CD4-positive, alpha-beta memory T cell (primary cell): ENCODE data around the gene OR51L1. TPM values are rescaled to one million over a fixed set of nuclear protein-coding genes. Genes with fewer than 3 reads are reported as not detected.
"Not testable (repeated sequence)": the region's sequence is repeated elsewhere in the genome, so short reads cannot be mapped to it uniquely, and the experiment has no call there.

Experiments used
- CTCF ChIA-PET: fragments of 350-600 bp; sonication (Branson Sonifier 250); formaldehyde crosslinking; loops from one replicate; lab custom pipeline; 2021; ENCODE audit warnings: inconsistent platforms; ENCODE audit not compliant: partially characterized antibody; lab: Charles Lee
- POLR2A ChIA-PET: fragments of 350-600 bp; sonication (Branson Sonifier 250); formaldehyde crosslinking; loops from one replicate; lab custom pipeline; 2021; ENCODE audit not compliant: partially characterized antibody; lab: Charles Lee
- DNase-seq, 5 donors: peaks; one replicate each; pipeline versions ENCODE4 v3.0.0 to v3.0.0-alpha.2; 2020 to 2022; ENCODE audit warnings: mixed read lengths in 1 of 5
- H3K27ac ChIP-seq: one replicate; pipeline ENCODE4 v1.7.0; 2013; ENCODE audit warnings: low read depth, low read length
- H3K27me3 ChIP-seq: 2 replicates; pipeline ENCODE4 v1.7.0; 2013; ENCODE audit warnings: mild to moderate bottlenecking, low read length, moderate library complexity; ENCODE audit not compliant: insufficient read depth
- H3K36me3 ChIP-seq: 2 replicates; pipeline ENCODE4 v1.7.0; 2013; ENCODE audit warnings: mild to moderate bottlenecking, low read length, moderate library complexity; ENCODE audit not compliant: insufficient read depth
- H3K4me1 ChIP-seq: 2 replicates; pipeline ENCODE4 v1.7.0; 2013; ENCODE audit warnings: mild to moderate bottlenecking, low read length, moderate library complexity; ENCODE audit not compliant: insufficient read depth
- H3K4me3 ChIP-seq, 2 donors: one replicate each; pipeline ENCODE4 v1.7.0; 2013; ENCODE audit warnings: low read length in 2 of 2, mild to moderate bottlenecking in 1 of 2
- H3K9me3 ChIP-seq, 2 donors: one replicate each; pipeline ENCODE4 v1.7.0; 2013; ENCODE audit warnings: low read length in 2 of 2, control low read depth in 1 of 2; ENCODE audit not compliant: control insufficient read depth in 1 of 2
- H3K27ac Mint-ChIP-seq, 7 donors: one replicate each; pipeline ENCODE4 v1.8.0; 2020 to 2021; ENCODE audit warnings: mixed read lengths in 7 of 7, mild to moderate bottlenecking in 6 of 7, inconsistent platforms in 3 of 7, moderate library complexity in 3 of 7
- H3K27me3 Mint-ChIP-seq, 2 donors: one replicate each; pipeline ENCODE4 v1.8.0; 2020 to 2021; ENCODE audit warnings: mixed read lengths in 2 of 2
- H3K36me3 Mint-ChIP-seq, 2 donors: one replicate each; pipeline ENCODE4 v1.8.0; 2020 to 2021; ENCODE audit warnings: mixed read lengths in 2 of 2, inconsistent platforms in 1 of 2, mild to moderate bottlenecking in 1 of 2
- H3K4me1 Mint-ChIP-seq, 4 donors: one replicate each; pipeline ENCODE4 v1.8.0; 2020 to 2021; ENCODE audit warnings: mixed read lengths in 4 of 4, mild to moderate bottlenecking in 1 of 4
- H3K4me3 Mint-ChIP-seq, 8 donors: one replicate each; pipeline ENCODE4 v1.8.0; 2020 to 2021; ENCODE audit warnings: mixed read lengths in 8 of 8, mild to moderate bottlenecking in 7 of 8, moderate library complexity in 6 of 8, inconsistent platforms in 3 of 8
- H3K9me3 Mint-ChIP-seq, 8 donors: one replicate each; pipeline ENCODE4 v1.8.0; 2020 to 2021; ENCODE audit warnings: mixed read lengths in 8 of 8, mild to moderate bottlenecking in 5 of 8, inconsistent platforms in 3 of 8, moderate library complexity in 1 of 8
- intact Hi-C: fragments of 100-400 bp; cut with micrococcal nuclease; formaldehyde crosslinking; loops from one replicate; pipeline ENCODE4 v1.15.1; 2023
- polyA plus RNA-seq, 2 donors: library from polyadenylated mRNA; unstranded; fragments of 300-500 nt; fragmentation: Illumina TruSeq; gene quantifications; one replicate each; pipeline ENCODE4 v1.2.3, GENCODE V29; 2021
- total RNA-seq, 2 experiments: library from RNA; stranded (reverse); gene quantifications; one replicate each; pipeline ENCODE4 v1.2.3, GENCODE V29; 2021

The OR51L1 gene
- total RNA-seq (not detected), polyA plus RNA-seq (not detected)

GRCh38 chr11:4994551-4994950, at the start of gene OR51L1:
Gene OR51L1, plus strand, starts transcription at chr11:4994851. Its CDS starts 4,132 bp downstream, at chr11:4998983.
- POLR2A ChIA-PET = no interaction called here
- H3K4me1 Mint-ChIP-seq = no peaks in the 10 kb centered on the region
- no peaks in the 10 kb centered on the region for H3K9me3 Mint-ChIP-seq
- no peaks in the 10 kb centered on the region for H3K27me3 ChIP-seq
- no peaks in the 10 kb centered on the region for H3K4me1 ChIP-seq
- no peaks in the 10 kb centered on the region for H3K36me3 Mint-ChIP-seq
- no peaks in the 10 kb centered on the region for H3K36me3 ChIP-seq
- no peak within 1 kb of the TSS for H3K4me3 Mint-ChIP-seq
- H3K4me3 ChIP-seq = no peak within 1 kb of the TSS
- DNase-seq = no peak
- H3K27ac Mint-ChIP-seq = no peak within 1 kb of the TSS
- H3K27me3 Mint-ChIP-seq = peaks cover 0 to 2% of the 10 kb centered on the region in 2 donors
- no peaks in the 10 kb centered on the region for H3K9me3 ChIP-seq
- intact Hi-C loops = no loop called here
- CTCF ChIA-PET = no interaction called here
- no peak within 1 kb of the TSS for H3K27ac ChIP-seq

- H3K9me3 Mint-ChIP-seq = peaks cover 0 to 2% (median 0%) of the 10 kb centered on the region in 8 donors
- Histone ChIP-seq H3K4me3 (no peak within 1 kb of the TSS), H3K36me3 (no peaks in the 10 kb centered on the region), H3K27me3 (no peaks in the 10 kb centered on the region), H3K27ac (no peak within 1 kb of the TSS), H3K4me1 (no peaks in the 10 kb centered on the region), H3K9me3 (no peaks in the 10 kb centered on the region)
- no peak for DNase-seq
- ChIA-PET CTCF (no interaction called here), POLR2A (no interaction called here)
- intact Hi-C loops = no loop called here
- no peak within 1 kb of the TSS for H3K27ac Mint-ChIP-seq
- no peaks in the 10 kb centered on the region for H3K4me1 Mint-ChIP-seq
- no peak within 1 kb of the TSS for H3K4me3 Mint-ChIP-seq
- H3K36me3 Mint-ChIP-seq = no peaks in the 10 kb centered on the region
- no peaks in the 10 kb centered on the region for H3K27me3 Mint-ChIP-seq
Observed at GRCh38 chr11:4947505-4947904, 47.1 kb upstream of the OR51L1 start, which contains the start of gene OR51A4. Gene OR51A4, minus strand, starts transcription at chr11:4947605. Its CDS starts 505 bp downstream, at chr11:4947100.

DNA sequence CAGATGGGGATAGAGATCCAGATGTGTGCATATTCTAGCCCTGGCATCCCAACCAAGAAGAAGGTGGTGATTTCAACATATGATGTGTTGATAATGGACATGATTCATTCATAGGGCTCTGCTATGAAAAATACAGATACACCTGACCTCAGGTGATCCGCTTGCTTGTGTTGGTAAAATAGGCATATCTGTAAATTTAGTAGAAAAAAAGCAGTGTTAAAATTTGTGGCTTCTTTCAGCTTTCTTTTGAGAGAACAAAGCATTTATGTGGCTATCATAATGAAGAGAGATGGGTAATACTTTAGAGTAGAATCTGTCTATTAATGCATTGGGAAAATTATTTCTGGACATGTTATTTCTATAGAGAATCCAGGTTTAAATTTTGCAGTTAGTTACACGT, 39.0 kb upstream of the OR51L1 start, which contains the start of gene OR51A2:
Gene OR51A2 (minus strand): TSS at position 101 of the 400 bp plus-strand sequence. CDS start 0 bp downstream, at position 101.
- DNase-seq, H3K27ac Mint-ChIP-seq, H3K4me3 Mint-ChIP-seq, H3K4me1 Mint-ChIP-seq, H3K27ac ChIP-seq, H3K9me3 Mint-ChIP-seq, H3K4me3 ChIP-seq, H3K36me3 ChIP-seq, intact Hi-C loops, H3K9me3 ChIP-seq, CTCF ChIA-PET, POLR2A ChIA-PET, H3K4me1 ChIP-seq, H3K36me3 Mint-ChIP-seq, H3K27me3 Mint-ChIP-seq, H3K27me3 ChIP-seq: not testable (repeated sequence)

GRCh38 chr11:4957396-4957795, 37.3 kb upstream of the OR51L1 start:
- POLR2A ChIA-PET = no interaction called here
- no peak overlapping the region for H3K4me3 Mint-ChIP-seq
- Histone ChIP-seq H3K4me1 (no peaks in the 10 kb centered on the region), H3K27me3 (no peaks in the 10 kb centered on the region), H3K27ac (no peak overlapping the region), H3K4me3 (no peak overlapping the region), H3K9me3 (no peaks in the 10 kb centered on the region), H3K36me3 (no peaks in the 10 kb centered on the region)
- CTCF ChIA-PET = no interaction called here
- H3K27me3 Mint-ChIP-seq = peaks cover 0 to 2% of the 10 kb centered on the region in 2 donors
- no peaks in the 10 kb centered on the region for H3K4me1 Mint-ChIP-seq
- no peak overlapping the region for H3K27ac Mint-ChIP-seq
- intact Hi-C loops = no loop called here
- peaks cover 0 to 5% (median 0%) of the 10 kb centered on the region in 8 donors for H3K9me3 Mint-ChIP-seq
- no peaks in the 10 kb centered on the region for H3K36me3 Mint-ChIP-seq
- DNase-seq = no peak

DNA sequence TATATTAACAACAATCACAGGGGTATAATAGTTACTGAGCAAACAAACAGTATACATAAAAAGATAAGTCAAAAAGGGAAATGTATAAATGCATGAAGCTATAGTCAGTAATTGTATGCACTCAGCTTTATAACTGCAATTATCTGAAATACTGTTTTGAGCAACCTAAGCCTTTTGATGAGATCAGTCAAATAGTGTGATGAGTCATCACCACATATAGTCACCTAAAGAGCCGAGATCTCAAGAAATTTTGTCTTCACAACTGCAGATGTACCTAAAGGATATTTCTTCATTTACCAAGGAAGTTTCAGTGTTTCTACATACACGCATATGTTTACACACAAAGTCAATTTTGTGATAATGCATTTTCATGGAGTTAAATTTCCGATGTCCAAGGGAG, 33.8 kb upstream of the OR51L1 start:
- H3K27me3 ChIP-seq = no peaks in the 10 kb centered on the region
- H3K9me3 ChIP-seq = no peaks in the 10 kb centered on the region
- no peak overlapping the region for H3K4me3 ChIP-seq
- Mint-ChIP-seq H3K4me1 (no peaks in the 10 kb centered on the region), H3K4me3 (no peak overlapping the region), H3K27ac (no peak overlapping the region), H3K27me3 (peaks cover 0 to 2% of the 10 kb centered on the region in 2 donors), H3K9me3 (peaks cover 0 to 11% (median 0%) of the 10 kb centered on the region in 8 donors), H3K36me3 (no peaks in the 10 kb centered on the region)
- DNase-seq = no peak
- H3K27ac ChIP-seq = no peak overlapping the region
- ChIA-PET CTCF (no interaction called here), POLR2A (no interaction called here)
- H3K4me1 ChIP-seq = no peaks in the 10 kb centered on the region
- H3K36me3 ChIP-seq = no peaks in the 10 kb centered on the region
- intact Hi-C loops = no loop called here

DNA sequence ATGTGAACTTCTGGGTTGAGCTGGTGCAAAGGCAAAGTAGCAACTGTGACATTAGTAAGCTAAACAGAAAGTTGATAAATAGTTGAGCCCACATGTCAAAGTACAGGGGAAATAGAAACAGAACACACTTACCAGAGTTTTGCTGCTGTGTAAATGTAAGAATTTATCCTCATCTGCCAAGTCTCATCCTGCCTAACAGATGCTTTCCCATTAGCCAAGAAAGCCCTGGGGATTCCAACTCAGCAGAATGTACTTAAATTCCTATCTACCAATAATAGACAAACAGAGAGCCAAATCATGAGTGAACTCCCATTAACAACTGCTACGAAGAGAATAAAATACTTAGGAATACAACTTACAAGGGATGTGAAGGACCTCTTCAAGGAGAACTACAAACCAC, 31.8 kb upstream of the OR51L1 start:
- Mint-ChIP-seq H3K36me3 (no peaks in the 10 kb centered on the region), H3K27me3 (peaks cover 0 to 2% of the 10 kb centered on the region in 2 donors), H3K27ac (no peak overlapping the region), H3K9me3 (peaks cover 0 to 11% (median 0%) of the 10 kb centered on the region in 8 donors), H3K4me3 (no peak overlapping the region), H3K4me1 (no peaks in the 10 kb centered on the region)
- CTCF ChIA-PET = no interaction called here
- intact Hi-C loops = no loop called here
- H3K9me3 ChIP-seq = no peaks in the 10 kb centered on the region
- no peaks in the 10 kb centered on the region for H3K36me3 ChIP-seq
- no peak overlapping the region for H3K4me3 ChIP-seq
- no peak overlapping the region for H3K27ac ChIP-seq
- H3K27me3 ChIP-seq = no peaks in the 10 kb centered on the region
- DNase-seq = no peak
- H3K4me1 ChIP-seq = no peaks in the 10 kb centered on the region
- POLR2A ChIA-PET = interaction anchor here (0.6 kb wide), 1 partner anchor 36 kb away, joined by 4 read pairs; no protein-coding TSS in a partner anchor

DNA sequence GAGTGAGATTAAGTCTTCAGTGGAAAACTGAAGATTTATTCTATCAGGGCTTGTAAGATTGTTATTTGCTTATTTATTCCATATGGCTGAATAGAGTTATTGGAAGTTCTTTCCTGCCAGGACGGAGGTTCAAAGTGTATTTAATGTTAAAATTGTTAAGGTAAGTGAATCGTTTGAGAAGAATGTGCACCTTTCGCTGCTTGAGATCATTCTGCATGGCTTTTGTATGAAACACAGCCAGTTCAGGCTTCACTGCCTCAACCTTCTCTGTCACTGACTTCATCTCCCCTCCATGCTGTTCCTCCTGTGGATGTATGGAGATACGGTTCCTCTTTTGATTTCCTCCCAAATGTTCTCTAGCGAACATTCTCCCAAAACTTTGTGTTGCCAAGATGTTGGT, 19.2 kb upstream of the OR51L1 start:
- Mint-ChIP-seq H3K4me3 (no peak overlapping the region), H3K36me3 (no peaks in the 10 kb centered on the region), H3K9me3 (peaks cover 0 to 7% (median under 1%) of the 10 kb centered on the region in 8 donors), H3K4me1 (no peaks in the 10 kb centered on the region), H3K27ac (no peak overlapping the region), H3K27me3 (no peaks in the 10 kb centered on the region)
- intact Hi-C loops = no loop called here
- no peak for DNase-seq
- no peaks in the 10 kb centered on the region for H3K27me3 ChIP-seq
- H3K4me1 ChIP-seq = no peaks in the 10 kb centered on the region
- ChIA-PET CTCF (no interaction called here), POLR2A (no interaction called here)
- H3K9me3 ChIP-seq = no peaks in the 10 kb centered on the region
- no peak overlapping the region for H3K4me3 ChIP-seq
- no peaks in the 10 kb centered on the region for H3K36me3 ChIP-seq
- H3K27ac ChIP-seq = no peak overlapping the region

DNA sequence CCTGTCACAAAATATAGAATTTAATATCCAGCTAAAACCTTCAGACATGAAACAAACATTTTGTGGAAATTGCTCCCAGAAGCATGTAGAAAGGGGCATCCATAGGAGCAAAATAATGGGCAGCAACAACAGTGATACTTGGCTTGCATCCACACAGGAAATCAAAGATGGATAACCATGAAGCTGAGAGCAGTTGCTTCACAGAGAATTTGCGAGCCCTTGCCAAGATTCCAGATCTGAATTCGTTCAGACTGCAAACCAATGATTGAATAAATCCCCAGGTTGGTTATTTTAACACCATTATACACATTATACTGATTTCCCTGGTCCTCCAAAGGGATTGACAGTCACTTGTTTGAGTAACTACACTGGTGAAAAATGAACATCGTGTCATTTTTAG, 15.6 kb upstream of the OR51L1 start:
- H3K9me3 ChIP-seq = no peaks in the 10 kb centered on the region
- ChIA-PET CTCF (no interaction called here), POLR2A (no interaction called here)
- H3K27me3 ChIP-seq = no peaks in the 10 kb centered on the region
- no peaks in the 10 kb centered on the region for H3K27me3 Mint-ChIP-seq
- H3K4me1 Mint-ChIP-seq = no peaks in the 10 kb centered on the region
- no peaks in the 10 kb centered on the region for H3K4me1 ChIP-seq
- no peak for DNase-seq
- intact Hi-C loops = no loop called here
- no peak overlapping the region for H3K27ac Mint-ChIP-seq
- no peak overlapping the region for H3K4me3 Mint-ChIP-seq
- H3K9me3 Mint-ChIP-seq = peaks cover 0 to 7% (median 0%) of the 10 kb centered on the region in 8 donors
- no peaks in the 10 kb centered on the region for H3K36me3 Mint-ChIP-seq
- no peak overlapping the region for H3K27ac ChIP-seq
- H3K4me3 ChIP-seq = no peak overlapping the region
- H3K36me3 ChIP-seq = no peaks in the 10 kb centered on the region
